Neutrophil (primary cell): ENCODE data around the gene PGC.

Experiments
- H3K27ac ChIP-seq: fragments of 200-600 bp; sonication (generic); 2 replicates; pipeline ENCODE4 v1.5.1; 2016; ENCODE audit warnings: mild to moderate bottlenecking, moderate library complexity
- H3K27me3 ChIP-seq: fragments of 200-600 bp; sonication (generic); 2 replicates; pipeline ENCODE4 v1.6.0; 2016; ENCODE audit warnings: mild to moderate bottlenecking
- H3K36me3 ChIP-seq: fragments of 200-600 bp; sonication (generic); 2 replicates; pipeline ENCODE4 v1.5.1; 2017
- H3K4me1 ChIP-seq, 2 experiments: fragments of 200-600 bp in 1 of 2; sonication (generic) in 1 of 2; 1 replicate in 1 of 2; 2 replicates in 1 of 2; pipeline versions ENCODE4 v1.5.1 to v1.6.1; 2013 to 2016; ENCODE audit warnings: low read depth in 1 of 2, low read length in 1 of 2, mild to moderate bottlenecking in 1 of 2, moderate library complexity in 1 of 2; ENCODE audit not compliant: control insufficient read depth in 1 of 2, insufficient read depth in 1 of 2
- H3K4me3 ChIP-seq, 2 experiments: fragments of 200-600 bp in 1 of 2; sonication (generic) in 1 of 2; 1 replicate in 1 of 2; 2 replicates in 1 of 2; pipeline ENCODE4 v1.5.1; 2013 to 2016; ENCODE audit warnings: low read depth in 1 of 2, low read length in 1 of 2, mild to moderate bottlenecking in 1 of 2, moderate library complexity in 1 of 2
- H3K9me3 ChIP-seq: fragments of 200-600 bp; sonication (generic); 2 replicates; pipeline ENCODE4 v1.5.1; 2016
- TF ChIP-seq, protein P1 (sequence below): fragments of 200-600 bp; sonication (generic); IDR thresholded peaks from 2 replicates; pipeline ENCODE4 v1.5.1; 2016; ENCODE audit warnings: antibody characterized with exemption

PGC gene

DNA sequence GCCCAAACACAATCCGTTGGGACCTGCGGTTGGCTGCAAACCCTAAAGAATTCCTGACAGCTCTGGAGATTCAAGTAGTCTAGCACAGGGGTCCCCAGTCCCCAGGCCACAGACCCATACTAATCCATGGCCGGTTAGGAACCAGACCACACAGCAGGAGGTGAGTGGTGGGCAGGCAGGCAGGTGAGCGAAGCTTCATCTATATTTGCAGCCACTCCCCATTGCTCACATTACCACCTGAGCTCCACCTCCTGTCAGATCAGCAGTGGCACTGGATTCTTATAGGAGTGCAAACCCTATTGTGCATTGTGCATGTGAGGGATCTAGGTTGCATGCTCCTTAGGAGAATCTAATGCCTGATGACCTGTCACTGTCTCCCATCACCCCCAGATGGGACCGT, 28.4 kb downstream of the PGC start:
- H3K27me3 ChIP-seq: no peaks in the 10 kb centered on the region
- peaks cover 48 to 58% of the 10 kb centered on the region in 2 experiments for H3K4me1 ChIP-seq
- no peaks in the 10 kb centered on the region for H3K9me3 ChIP-seq
- no peak overlapping the region for H3K4me3 ChIP-seq
- TF ChIP-seq, protein P1, sequence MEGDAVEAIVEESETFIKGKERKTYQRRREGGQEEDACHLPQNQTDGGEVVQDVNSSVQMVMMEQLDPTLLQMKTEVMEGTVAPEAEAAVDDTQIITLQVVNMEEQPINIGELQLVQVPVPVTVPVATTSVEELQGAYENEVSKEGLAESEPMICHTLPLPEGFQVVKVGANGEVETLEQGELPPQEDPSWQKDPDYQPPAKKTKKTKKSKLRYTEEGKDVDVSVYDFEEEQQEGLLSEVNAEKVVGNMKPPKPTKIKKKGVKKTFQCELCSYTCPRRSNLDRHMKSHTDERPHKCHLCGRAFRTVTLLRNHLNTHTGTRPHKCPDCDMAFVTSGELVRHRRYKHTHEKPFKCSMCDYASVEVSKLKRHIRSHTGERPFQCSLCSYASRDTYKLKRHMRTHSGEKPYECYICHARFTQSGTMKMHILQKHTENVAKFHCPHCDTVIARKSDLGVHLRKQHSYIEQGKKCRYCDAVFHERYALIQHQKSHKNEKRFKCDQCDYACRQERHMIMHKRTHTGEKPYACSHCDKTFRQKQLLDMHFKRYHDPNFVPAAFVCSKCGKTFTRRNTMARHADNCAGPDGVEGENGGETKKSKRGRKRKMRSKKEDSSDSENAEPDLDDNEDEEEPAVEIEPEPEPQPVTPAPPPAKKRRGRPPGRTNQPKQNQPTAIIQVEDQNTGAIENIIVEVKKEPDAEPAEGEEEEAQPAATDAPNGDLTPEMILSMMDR: no peak
- H3K27ac ChIP-seq: no peak overlapping the region
- peaks cover 27% of the 10 kb centered on the region for H3K36me3 ChIP-seq

DNA sequence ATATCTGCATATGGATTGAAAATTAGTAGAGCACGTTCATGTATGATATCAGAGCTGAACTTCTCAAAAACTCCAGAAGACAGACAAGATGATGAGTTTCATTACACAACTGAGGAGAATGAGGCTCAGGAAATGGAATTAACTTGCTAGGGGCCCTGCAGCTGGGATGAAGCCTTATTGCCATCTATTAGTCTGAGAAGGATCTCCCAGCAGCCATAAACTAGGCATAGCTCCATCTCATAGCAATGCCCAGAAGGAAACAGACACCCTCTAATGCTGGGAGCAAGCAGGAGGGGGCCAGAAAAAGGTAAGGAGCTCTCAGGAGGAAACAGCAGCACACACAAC, 29.8 kb downstream of the PGC start:
- no peaks in the 10 kb centered on the region for H3K9me3 ChIP-seq
- no peak overlapping the region for H3K4me3 ChIP-seq
- H3K36me3 ChIP-seq: peaks cover 37% of the 10 kb centered on the region
- TF ChIP-seq, protein P1: no peak
- H3K27me3 ChIP-seq: no peaks in the 10 kb centered on the region
- peak overlapping the region; percentile 54 for H3K27ac ChIP-seq
- peaks cover 48 to 58% of the 10 kb centered on the region in 2 experiments for H3K4me1 ChIP-seq

DNA sequence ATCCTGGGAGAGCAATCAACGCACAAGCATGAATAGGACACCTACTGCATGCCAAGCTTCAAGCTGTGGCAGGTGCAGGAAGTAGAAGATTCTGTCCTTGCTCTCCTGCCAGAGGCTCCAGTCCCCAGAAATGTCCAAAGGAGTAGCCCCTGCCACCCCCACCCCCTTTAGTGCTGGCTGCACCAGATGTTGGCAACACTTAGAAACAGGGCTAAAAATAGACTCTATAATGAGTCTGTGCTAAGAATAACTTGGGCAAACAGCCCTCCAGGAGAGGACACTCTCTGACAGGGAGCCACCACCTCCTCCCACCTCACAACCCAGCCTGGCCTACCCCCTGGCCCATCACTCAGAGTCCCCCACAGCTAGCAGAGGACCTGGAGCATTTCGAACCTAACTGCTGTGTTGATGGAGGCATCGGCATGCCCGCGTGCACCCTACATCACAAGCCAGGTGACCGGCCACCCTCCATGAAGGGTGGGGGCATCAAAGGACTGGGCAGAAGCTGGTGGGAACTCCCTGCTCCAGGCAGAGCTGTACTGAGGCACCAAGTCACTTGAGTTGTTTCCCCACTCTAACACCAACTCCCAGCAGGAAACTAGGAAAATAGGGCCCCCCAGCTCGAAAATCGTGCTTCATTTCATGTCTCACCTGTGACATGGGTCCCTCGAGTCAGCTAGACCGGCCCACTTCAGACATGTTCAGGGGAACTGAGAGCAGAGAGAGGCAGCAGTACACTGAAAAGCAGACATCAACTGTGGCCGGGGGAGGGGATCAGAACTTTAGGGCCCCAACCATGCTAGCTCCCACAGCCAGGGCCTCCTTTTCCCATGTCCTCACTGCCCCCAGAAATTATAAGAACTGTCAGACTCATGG, 30.4 kb downstream of the PGC start:
- H3K27me3 ChIP-seq: no peaks in the 10 kb centered on the region
- H3K4me1 ChIP-seq: peaks cover 44 to 52% of the 10 kb centered on the region in 2 experiments
- peak overlapping the region; percentile 54 for H3K27ac ChIP-seq
- TF ChIP-seq, protein P1: no peak
- H3K4me3 ChIP-seq: no peak overlapping the region
- no peaks in the 10 kb centered on the region for H3K9me3 ChIP-seq
- peaks cover 37% of the 10 kb centered on the region for H3K36me3 ChIP-seq

DNA sequence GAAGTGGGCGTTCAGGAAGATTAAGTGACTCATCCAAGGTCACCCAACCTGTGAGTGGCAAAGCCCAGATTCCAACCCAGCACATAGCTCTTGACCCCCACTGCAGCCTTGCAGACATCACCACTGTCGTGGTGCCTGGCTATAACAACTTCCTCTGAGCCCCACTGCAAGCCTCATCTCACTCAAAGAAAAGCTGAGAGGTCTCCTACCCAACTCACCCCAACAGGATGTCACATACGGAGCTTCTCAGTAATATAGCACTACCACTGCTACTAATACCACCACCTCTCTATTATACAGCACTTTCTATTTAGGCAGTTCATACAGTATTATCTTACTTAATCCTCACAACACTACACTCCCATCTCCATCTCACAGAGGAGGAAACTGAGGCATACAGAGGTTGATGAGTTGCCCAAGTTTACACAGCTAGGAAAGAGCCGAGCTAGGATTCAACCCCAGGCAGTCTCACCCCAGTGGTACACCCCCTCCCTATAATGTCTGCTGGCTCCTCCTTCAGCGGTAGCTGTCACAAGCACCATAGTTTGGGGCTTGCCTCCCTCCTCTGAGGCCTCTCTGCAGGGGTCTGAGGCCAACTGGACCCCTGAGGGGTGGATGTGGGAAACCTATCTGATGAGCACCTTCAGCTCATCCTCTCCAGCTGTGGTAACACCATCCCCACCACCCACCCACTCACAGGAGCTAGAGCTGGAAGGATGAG, 31.2 kb downstream of the PGC start:
- H3K4me3 ChIP-seq: no peak overlapping the region
- peaks cover 36 to 44% of the 10 kb centered on the region in 2 experiments for H3K4me1 ChIP-seq
- H3K27me3 ChIP-seq: no peaks in the 10 kb centered on the region
- H3K27ac ChIP-seq: no peak overlapping the region
- H3K36me3 ChIP-seq: peaks cover 37% of the 10 kb centered on the region
- TF ChIP-seq, protein P1: no peak
- H3K9me3 ChIP-seq: no peaks in the 10 kb centered on the region

DNA sequence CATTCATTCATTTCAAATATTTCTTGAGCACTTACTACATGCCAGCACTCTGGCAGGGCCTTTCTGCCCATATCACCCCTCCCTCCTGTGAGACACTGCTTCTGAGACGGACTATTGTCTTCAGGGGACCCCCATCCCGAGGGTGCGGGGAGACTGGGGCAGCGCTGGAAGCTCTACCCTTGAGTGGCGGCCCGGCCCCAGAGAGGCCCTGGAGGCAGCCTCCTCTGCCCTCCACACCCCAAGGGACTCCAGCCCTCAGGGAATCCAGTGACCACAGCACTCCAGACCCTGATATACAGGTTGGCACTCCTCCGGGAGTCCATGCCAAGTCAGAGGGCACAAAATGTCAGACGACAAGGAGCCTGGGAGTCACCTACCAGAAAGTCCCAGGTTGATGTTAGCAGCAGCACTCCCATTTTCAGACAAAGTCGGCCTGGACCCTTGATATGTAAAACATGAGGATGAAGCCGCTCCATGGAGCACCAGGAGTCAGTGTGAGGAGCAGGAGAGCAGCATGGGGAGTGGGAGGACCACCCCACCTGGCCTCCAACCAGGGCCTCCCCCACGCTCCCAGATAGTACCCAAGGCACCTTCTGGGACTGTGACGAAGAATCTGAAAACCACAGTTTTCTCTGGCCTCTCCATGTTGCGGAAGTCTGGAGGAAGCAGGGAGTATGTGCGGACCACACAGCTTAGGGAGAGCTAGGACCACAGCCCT, 32.5 kb downstream of the PGC start:
- TF ChIP-seq, protein P1: no peak
- H3K36me3 ChIP-seq: peaks cover 37% of the 10 kb centered on the region
- H3K27me3 ChIP-seq: no peaks in the 10 kb centered on the region
- no peaks in the 10 kb centered on the region for H3K9me3 ChIP-seq
- no peak overlapping the region for H3K27ac ChIP-seq
- no peak overlapping the region for H3K4me3 ChIP-seq
- peaks cover 27 to 31% of the 10 kb centered on the region in 2 experiments for H3K4me1 ChIP-seq
